ENCODE data around the gene NACC2. TPM values are rescaled to one million over a fixed set of nuclear protein-coding genes. Genes with fewer than 3 reads are reported as not detected.

Gene NACC2
- total and polyA plus RNA-seq, 2 of the 8 experiments (the other 6 are each of a cell fraction or from before 2014, with no cell fraction given) = 8.3 to 14.0 TPM

DNA sequence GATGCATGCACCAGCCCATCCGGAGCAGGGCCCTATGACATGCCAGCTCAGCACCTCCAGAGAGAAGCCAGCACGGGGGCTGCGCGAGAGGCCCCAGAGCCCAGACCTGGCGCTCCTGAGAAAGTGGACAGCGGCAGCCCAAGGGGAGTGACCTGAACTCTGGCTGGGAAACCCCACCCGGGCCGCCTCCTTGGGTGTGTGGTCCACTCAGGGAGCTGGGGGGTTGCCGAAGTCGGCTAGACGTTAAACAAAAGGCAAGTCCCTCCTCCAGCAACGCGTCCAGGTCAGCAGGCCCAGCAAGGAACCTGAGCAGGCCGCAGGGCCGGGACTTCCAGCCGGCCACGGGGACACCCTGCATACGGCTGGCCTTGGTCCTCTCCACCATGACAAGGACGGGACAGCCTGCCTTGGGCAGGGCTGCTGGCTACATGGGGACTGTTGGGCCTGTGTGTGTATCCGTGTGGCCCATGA lies 35.7 kb downstream of the NACC2 start (continued):
- TF ChIP-seq, protein P1, sequence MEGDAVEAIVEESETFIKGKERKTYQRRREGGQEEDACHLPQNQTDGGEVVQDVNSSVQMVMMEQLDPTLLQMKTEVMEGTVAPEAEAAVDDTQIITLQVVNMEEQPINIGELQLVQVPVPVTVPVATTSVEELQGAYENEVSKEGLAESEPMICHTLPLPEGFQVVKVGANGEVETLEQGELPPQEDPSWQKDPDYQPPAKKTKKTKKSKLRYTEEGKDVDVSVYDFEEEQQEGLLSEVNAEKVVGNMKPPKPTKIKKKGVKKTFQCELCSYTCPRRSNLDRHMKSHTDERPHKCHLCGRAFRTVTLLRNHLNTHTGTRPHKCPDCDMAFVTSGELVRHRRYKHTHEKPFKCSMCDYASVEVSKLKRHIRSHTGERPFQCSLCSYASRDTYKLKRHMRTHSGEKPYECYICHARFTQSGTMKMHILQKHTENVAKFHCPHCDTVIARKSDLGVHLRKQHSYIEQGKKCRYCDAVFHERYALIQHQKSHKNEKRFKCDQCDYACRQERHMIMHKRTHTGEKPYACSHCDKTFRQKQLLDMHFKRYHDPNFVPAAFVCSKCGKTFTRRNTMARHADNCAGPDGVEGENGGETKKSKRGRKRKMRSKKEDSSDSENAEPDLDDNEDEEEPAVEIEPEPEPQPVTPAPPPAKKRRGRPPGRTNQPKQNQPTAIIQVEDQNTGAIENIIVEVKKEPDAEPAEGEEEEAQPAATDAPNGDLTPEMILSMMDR (IDR thresholded peaks at IDR 0.05; ENCODE audit: control extremely low read depth in 1 of 3, insufficient read depth in 1 of 3, low read depth in 1 of 3, low read length in 3 of 3) = no peak
- TF ChIP-seq RXRA (IDR thresholded peaks at IDR 0.05; ENCODE audit: insufficient read depth, low read depth, low read length) (no peak), CREB1 (IDR thresholded peaks at IDR 0.05) (no peak), RBBP5 (IDR thresholded peaks at IDR 0.05; ENCODE audit: borderline replicate concordance, low read depth, low read length) (no peak), MAFK (IDR thresholded peaks at IDR 0.05; ENCODE audit: low read depth, low read length) (no peak), RNF2 (IDR thresholded peaks at IDR 0.05; ENCODE audit: borderline replicate concordance, low read depth, low read length, missing control alignments, poor library complexity, severe bottlenecking) (no peak), EZH2 (IDR thresholded peaks at IDR 0.05; ENCODE audit: low read depth, low read length, severe bottlenecking) (no peak)
- TF ChIP-seq, protein P2, sequence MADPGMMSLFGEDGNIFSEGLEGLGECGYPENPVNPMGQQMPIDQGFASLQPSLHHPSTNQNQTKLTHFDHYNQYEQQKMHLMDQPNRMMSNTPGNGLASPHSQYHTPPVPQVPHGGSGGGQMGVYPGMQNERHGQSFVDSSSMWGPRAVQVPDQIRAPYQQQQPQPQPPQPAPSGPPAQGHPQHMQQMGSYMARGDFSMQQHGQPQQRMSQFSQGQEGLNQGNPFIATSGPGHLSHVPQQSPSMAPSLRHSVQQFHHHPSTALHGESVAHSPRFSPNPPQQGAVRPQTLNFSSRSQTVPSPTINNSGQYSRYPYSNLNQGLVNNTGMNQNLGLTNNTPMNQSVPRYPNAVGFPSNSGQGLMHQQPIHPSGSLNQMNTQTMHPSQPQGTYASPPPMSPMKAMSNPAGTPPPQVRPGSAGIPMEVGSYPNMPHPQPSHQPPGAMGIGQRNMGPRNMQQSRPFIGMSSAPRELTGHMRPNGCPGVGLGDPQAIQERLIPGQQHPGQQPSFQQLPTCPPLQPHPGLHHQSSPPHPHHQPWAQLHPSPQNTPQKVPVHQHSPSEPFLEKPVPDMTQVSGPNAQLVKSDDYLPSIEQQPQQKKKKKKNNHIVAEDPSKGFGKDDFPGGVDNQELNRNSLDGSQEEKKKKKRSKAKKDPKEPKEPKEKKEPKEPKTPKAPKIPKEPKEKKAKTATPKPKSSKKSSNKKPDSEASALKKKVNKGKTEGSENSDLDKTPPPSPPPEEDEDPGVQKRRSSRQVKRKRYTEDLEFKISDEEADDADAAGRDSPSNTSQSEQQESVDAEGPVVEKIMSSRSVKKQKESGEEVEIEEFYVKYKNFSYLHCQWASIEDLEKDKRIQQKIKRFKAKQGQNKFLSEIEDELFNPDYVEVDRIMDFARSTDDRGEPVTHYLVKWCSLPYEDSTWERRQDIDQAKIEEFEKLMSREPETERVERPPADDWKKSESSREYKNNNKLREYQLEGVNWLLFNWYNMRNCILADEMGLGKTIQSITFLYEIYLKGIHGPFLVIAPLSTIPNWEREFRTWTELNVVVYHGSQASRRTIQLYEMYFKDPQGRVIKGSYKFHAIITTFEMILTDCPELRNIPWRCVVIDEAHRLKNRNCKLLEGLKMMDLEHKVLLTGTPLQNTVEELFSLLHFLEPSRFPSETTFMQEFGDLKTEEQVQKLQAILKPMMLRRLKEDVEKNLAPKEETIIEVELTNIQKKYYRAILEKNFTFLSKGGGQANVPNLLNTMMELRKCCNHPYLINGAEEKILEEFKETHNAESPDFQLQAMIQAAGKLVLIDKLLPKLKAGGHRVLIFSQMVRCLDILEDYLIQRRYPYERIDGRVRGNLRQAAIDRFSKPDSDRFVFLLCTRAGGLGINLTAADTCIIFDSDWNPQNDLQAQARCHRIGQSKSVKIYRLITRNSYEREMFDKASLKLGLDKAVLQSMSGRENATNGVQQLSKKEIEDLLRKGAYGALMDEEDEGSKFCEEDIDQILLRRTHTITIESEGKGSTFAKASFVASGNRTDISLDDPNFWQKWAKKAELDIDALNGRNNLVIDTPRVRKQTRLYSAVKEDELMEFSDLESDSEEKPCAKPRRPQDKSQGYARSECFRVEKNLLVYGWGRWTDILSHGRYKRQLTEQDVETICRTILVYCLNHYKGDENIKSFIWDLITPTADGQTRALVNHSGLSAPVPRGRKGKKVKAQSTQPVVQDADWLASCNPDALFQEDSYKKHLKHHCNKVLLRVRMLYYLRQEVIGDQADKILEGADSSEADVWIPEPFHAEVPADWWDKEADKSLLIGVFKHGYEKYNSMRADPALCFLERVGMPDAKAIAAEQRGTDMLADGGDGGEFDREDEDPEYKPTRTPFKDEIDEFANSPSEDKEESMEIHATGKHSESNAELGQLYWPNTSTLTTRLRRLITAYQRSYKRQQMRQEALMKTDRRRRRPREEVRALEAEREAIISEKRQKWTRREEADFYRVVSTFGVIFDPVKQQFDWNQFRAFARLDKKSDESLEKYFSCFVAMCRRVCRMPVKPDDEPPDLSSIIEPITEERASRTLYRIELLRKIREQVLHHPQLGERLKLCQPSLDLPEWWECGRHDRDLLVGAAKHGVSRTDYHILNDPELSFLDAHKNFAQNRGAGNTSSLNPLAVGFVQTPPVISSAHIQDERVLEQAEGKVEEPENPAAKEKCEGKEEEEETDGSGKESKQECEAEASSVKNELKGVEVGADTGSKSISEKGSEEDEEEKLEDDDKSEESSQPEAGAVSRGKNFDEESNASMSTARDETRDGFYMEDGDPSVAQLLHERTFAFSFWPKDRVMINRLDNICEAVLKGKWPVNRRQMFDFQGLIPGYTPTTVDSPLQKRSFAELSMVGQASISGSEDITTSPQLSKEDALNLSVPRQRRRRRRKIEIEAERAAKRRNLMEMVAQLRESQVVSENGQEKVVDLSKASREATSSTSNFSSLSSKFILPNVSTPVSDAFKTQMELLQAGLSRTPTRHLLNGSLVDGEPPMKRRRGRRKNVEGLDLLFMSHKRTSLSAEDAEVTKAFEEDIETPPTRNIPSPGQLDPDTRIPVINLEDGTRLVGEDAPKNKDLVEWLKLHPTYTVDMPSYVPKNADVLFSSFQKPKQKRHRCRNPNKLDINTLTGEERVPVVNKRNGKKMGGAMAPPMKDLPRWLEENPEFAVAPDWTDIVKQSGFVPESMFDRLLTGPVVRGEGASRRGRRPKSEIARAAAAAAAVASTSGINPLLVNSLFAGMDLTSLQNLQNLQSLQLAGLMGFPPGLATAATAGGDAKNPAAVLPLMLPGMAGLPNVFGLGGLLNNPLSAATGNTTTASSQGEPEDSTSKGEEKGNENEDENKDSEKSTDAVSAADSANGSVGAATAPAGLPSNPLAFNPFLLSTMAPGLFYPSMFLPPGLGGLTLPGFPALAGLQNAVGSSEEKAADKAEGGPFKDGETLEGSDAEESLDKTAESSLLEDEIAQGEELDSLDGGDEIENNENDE (IDR thresholded peaks at IDR 0.05; ENCODE audit: insufficient replicate concordance, low read length) = no peak
